ENCODE measurements around the gene CEMIP2.
"Not testable (repeated sequence)": the region's sequence is repeated elsewhere in the genome, so short reads cannot be mapped to it uniquely, and the experiment has no call there.

CEMIP2 gene

DNA sequence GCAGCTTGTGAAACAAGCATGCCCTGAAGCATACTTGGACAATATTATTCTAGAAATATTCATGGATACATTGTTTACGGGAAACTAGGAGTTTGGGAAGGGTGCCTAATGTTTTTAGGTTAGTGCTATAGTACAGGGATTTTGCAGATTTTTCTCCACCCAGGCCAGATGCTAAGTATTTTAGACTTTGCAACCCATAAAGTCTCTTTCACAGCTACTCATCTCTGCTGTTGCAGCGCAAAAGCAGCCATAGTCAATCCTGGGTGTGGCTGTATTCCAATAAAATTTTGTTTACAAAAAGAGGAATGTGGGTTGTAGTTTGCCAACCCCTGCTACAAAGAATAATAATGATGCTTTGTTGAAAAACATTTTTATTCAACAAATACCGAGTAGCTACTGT lies 106.2 kb downstream of the CEMIP2 start:
- Histone ChIP-seq H3K27me3 (ENCODE audit: low read length) (no peaks in the 10 kb centered on the region; the same call in 1 of the 2 replicates), H2AFZ (ENCODE audit: low read depth, low read length, severe bottlenecking) (no peak overlapping the region), H3K4me3 (ENCODE audit: insufficient read depth, low read length, poor library complexity, severe bottlenecking) (no peak overlapping the region), H3K9me2 (replicated peaks; ENCODE audit: insufficient read depth, low read length) (no peaks in the 10 kb centered on the region), H3K9ac (ENCODE audit: low read length) (no peak overlapping the region), H3K27ac (ENCODE audit: low read depth, low read length) (no peak overlapping the region), H3K36me3 (ENCODE audit: low read length) (no peaks in the 10 kb centered on the region), H3K9me3 (ENCODE audit: insufficient read depth, low read length) (no peaks in the 10 kb centered on the region), H4K20me1 (ENCODE audit: low read depth, low read length) (no peaks in the 10 kb centered on the region), H3K4me2 (ENCODE audit: low read depth, low read length, poor library complexity, severe bottlenecking) (no peak overlapping the region), H3F3A (ENCODE audit: insufficient read depth) (no peaks in the 10 kb centered on the region), H3K79me2 (ENCODE audit: insufficient read depth, low read length) (no peaks in the 10 kb centered on the region)
- TF ChIP-seq EZH2phosphoT487 (conservative IDR thresholded peaks at IDR 0.05; ENCODE audit: low read length) = no peak
- TF ChIP-seq, protein P1, sequence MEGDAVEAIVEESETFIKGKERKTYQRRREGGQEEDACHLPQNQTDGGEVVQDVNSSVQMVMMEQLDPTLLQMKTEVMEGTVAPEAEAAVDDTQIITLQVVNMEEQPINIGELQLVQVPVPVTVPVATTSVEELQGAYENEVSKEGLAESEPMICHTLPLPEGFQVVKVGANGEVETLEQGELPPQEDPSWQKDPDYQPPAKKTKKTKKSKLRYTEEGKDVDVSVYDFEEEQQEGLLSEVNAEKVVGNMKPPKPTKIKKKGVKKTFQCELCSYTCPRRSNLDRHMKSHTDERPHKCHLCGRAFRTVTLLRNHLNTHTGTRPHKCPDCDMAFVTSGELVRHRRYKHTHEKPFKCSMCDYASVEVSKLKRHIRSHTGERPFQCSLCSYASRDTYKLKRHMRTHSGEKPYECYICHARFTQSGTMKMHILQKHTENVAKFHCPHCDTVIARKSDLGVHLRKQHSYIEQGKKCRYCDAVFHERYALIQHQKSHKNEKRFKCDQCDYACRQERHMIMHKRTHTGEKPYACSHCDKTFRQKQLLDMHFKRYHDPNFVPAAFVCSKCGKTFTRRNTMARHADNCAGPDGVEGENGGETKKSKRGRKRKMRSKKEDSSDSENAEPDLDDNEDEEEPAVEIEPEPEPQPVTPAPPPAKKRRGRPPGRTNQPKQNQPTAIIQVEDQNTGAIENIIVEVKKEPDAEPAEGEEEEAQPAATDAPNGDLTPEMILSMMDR (IDR thresholded peaks at IDR 0.05; ENCODE audit: insufficient read depth, low read length, poor library complexity, severe bottlenecking) = no peak

DNA sequence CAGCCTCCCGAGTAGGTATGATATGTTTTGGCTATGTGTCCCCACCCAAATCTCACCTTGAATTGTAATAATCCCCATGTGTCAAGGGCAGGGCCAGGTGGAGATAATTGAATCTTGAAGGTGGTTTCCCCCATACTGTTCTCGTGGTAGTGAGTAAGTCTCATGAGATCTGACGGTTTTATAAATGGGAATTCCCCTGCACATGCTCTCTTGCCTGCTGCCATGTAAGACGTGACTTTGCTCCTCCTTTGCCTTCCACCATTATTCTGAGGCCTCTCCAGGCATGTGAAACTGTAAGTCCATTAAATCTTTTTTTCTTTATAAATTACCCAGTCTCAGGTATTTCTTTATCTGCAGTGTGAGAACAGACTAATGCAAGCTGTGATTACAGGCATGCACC lies 111.0 kb downstream of the CEMIP2 start:
- H4K20me1 ChIP-seq (ENCODE audit: low read depth, low read length); H3K27ac ChIP-seq (ENCODE audit: low read depth, low read length); H3F3A ChIP-seq (ENCODE audit: insufficient read depth); H2AFZ ChIP-seq (ENCODE audit: low read depth, low read length, severe bottlenecking); H3K36me3 ChIP-seq (ENCODE audit: low read length); H3K4me2 ChIP-seq (ENCODE audit: low read depth, low read length, poor library complexity, severe bottlenecking); H3K79me2 ChIP-seq (ENCODE audit: insufficient read depth, low read length); H3K9me2 ChIP-seq (replicated peaks; ENCODE audit: insufficient read depth, low read length); H3K9ac ChIP-seq (ENCODE audit: low read length); H3K4me3 ChIP-seq (ENCODE audit: insufficient read depth, low read length, poor library complexity, severe bottlenecking); H3K27me3 ChIP-seq (ENCODE audit: low read length); H3K9me3 ChIP-seq (ENCODE audit: insufficient read depth, low read length): not testable (repeated sequence)

DNA sequence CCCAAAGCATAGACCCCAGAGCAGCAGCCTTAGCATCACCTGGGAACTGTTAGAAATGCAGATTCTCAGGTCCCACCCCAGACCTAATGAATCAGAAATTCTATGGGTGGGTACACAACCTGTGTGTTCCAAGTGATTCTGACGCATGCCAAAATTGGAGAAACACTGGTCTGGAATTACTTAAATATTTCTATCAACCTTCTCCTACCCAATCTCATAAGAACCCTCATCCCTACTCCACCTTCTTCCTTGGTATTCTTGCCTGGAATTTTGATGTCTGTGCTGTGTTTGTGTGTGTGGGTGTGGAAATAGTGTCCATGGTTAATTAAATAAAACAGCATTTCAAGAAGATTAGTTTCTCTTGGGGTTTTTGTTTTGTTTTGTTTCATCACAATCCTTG lies 111.8 kb downstream of the CEMIP2 start:
- no peak overlapping the region for H2AFZ ChIP-seq (ENCODE audit: low read depth, low read length, severe bottlenecking)
- TF ChIP-seq, protein P1 (IDR thresholded peaks at IDR 0.05; ENCODE audit: insufficient read depth, low read length, poor library complexity, severe bottlenecking) = no peak
- TF ChIP-seq EZH2phosphoT487 (conservative IDR thresholded peaks at IDR 0.05; ENCODE audit: low read length) = no peak
- no peaks in the 10 kb centered on the region for H3K9me2 ChIP-seq (replicated peaks; ENCODE audit: insufficient read depth, low read length)

DNA sequence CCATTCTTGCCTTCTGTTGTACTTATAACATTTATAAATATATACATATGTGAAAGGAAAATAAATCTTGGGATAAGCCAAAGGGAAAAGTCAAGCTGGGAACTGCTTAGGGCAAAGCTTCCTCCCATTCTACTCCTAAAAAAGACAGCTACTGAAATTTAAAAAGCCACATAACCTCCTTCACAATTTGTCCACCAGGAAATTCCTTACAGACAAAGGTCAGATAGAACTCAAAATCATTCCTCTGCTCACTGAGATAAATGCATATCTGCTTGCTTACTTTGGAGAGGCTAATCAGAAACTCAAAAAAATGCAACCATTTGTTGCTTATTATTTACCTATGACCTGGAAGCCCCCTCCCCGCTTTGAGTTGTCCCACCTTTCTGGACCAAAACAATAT lies 112.5 kb downstream of the CEMIP2 start:
- Histone ChIP-seq H3K79me2 (ENCODE audit: insufficient read depth, low read length) (no peaks in the 10 kb centered on the region), H3K9ac (ENCODE audit: low read length) (no peak overlapping the region), H3K36me3 (ENCODE audit: low read length) (no peaks in the 10 kb centered on the region), H3K9me2 (replicated peaks; ENCODE audit: insufficient read depth, low read length) (no peaks in the 10 kb centered on the region), H4K20me1 (ENCODE audit: low read depth, low read length) (no peaks in the 10 kb centered on the region), H3F3A (ENCODE audit: insufficient read depth) (no peaks in the 10 kb centered on the region), H3K4me2 (ENCODE audit: low read depth, low read length, poor library complexity, severe bottlenecking) (no peak overlapping the region), H3K4me3 (ENCODE audit: insufficient read depth, low read length, poor library complexity, severe bottlenecking) (no peak overlapping the region), H3K27me3 (ENCODE audit: low read length) (no peaks in the 10 kb centered on the region), H3K27ac (ENCODE audit: low read depth, low read length) (no peak overlapping the region), H2AFZ (ENCODE audit: low read depth, low read length, severe bottlenecking) (no peak overlapping the region), H3K9me3 (ENCODE audit: insufficient read depth, low read length) (no peaks in the 10 kb centered on the region)
- TF ChIP-seq EZH2phosphoT487 (conservative IDR thresholded peaks at IDR 0.05; ENCODE audit: low read length) = no peak
- TF ChIP-seq, protein P1 (IDR thresholded peaks at IDR 0.05; ENCODE audit: insufficient read depth, low read length, poor library complexity, severe bottlenecking) = no peak

More for the DNA sequence above, 111.8 kb downstream of the CEMIP2 start:
- Histone ChIP-seq H3K36me3 (ENCODE audit: low read length) (no peaks in the 10 kb centered on the region), H3F3A (ENCODE audit: insufficient read depth) (no peaks in the 10 kb centered on the region), H3K79me2 (ENCODE audit: insufficient read depth, low read length) (no peaks in the 10 kb centered on the region), H3K27me3 (ENCODE audit: low read length) (no peaks in the 10 kb centered on the region), H3K27ac (ENCODE audit: low read depth, low read length) (no peak overlapping the region), H3K9me3 (ENCODE audit: insufficient read depth, low read length) (no peaks in the 10 kb centered on the region), H3K4me3 (ENCODE audit: insufficient read depth, low read length, poor library complexity, severe bottlenecking) (no peak overlapping the region), H4K20me1 (ENCODE audit: low read depth, low read length) (no peaks in the 10 kb centered on the region), H3K4me2 (ENCODE audit: low read depth, low read length, poor library complexity, severe bottlenecking) (no peak overlapping the region), H3K9ac (ENCODE audit: low read length) (no peak overlapping the region)

Measured in SU-DHL-6 (cell line).